ENCODE measurements around the gene GABBR1.

The GABBR1 gene

DNA sequence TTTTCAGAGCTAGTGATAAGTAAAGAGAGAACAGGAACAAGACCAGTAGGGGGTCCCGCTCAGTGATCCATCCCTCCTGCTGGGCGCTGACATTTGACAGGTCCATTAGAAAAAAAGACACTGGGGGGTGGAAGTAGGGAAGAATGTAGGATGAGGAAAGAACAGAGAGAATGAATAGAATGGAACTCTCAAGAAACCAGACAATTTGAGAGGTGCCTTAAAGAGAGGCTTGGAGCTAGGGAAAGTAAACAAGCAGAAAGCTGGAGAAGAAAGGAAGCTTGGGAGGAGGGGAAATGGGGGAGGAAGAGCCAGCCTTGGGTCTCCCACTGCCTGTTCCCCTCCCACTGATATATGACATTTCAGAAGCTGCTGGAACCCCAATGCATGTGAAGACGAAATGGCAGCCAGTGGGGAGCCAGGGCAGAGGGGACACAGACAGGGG, 8.4 kb downstream of the GABBR1 start:
- no peak overlapping the region for H3K4me3 ChIP-seq (IDR thresholded peaks at IDR 0.05; ENCODE audit: insufficient read depth, low read depth, low read length)
- no peak overlapping the region for H3K27ac ChIP-seq
- H3K36me3 ChIP-seq (ENCODE audit: insufficient read depth): no peaks in the 10 kb centered on the region
- TF ChIP-seq, protein P1, sequence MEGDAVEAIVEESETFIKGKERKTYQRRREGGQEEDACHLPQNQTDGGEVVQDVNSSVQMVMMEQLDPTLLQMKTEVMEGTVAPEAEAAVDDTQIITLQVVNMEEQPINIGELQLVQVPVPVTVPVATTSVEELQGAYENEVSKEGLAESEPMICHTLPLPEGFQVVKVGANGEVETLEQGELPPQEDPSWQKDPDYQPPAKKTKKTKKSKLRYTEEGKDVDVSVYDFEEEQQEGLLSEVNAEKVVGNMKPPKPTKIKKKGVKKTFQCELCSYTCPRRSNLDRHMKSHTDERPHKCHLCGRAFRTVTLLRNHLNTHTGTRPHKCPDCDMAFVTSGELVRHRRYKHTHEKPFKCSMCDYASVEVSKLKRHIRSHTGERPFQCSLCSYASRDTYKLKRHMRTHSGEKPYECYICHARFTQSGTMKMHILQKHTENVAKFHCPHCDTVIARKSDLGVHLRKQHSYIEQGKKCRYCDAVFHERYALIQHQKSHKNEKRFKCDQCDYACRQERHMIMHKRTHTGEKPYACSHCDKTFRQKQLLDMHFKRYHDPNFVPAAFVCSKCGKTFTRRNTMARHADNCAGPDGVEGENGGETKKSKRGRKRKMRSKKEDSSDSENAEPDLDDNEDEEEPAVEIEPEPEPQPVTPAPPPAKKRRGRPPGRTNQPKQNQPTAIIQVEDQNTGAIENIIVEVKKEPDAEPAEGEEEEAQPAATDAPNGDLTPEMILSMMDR (conservative IDR thresholded peaks at IDR 0.05; ENCODE audit: low read depth, low read length): no peak
- H3K4me2 ChIP-seq: no peak overlapping the region
- no peaks in the 10 kb centered on the region for H3K27me3 ChIP-seq (ENCODE audit: insufficient read depth, low read depth)
- H3K4me1 ChIP-seq (ENCODE audit: low read depth, poor library complexity, severe bottlenecking): peaks cover 6% of the 10 kb centered on the region
- no peaks in the 10 kb centered on the region for H3K79me2 ChIP-seq (ENCODE audit: insufficient read depth, low read depth)
- no peak overlapping the region for H2AFZ ChIP-seq (ENCODE audit: low read depth)
- H4K20me1 ChIP-seq (ENCODE audit: insufficient read depth): no peaks in the 10 kb centered on the region
- H3K9ac ChIP-seq: no peak overlapping the region

DNA sequence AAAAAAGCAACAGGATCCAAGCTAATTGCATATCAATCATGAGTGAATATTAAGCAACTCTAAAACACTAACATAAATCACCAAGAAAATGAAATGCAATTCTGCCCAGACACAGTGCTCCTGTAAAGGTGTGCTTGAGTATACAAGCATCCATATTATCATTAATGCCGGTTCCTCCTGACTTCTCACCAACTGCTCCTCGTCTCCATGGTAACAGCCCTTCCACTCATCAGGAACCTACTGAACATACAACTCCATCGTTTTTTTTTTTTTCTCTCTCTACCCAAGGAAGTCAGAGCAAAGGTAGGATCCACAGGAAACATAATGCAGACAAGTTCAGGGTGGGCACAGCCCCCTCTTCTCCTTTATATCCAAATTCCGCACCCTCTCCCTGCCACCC, 12.4 kb downstream of the GABBR1 start:
- Histone ChIP-seq H2AFZ (ENCODE audit: low read depth) (no peak overlapping the region), H3K27me3 (ENCODE audit: insufficient read depth, low read depth) (no peaks in the 10 kb centered on the region), H3K79me2 (ENCODE audit: insufficient read depth, low read depth) (no peaks in the 10 kb centered on the region), H3K4me1 (ENCODE audit: low read depth, poor library complexity, severe bottlenecking) (no peaks in the 10 kb centered on the region), H3K36me3 (ENCODE audit: insufficient read depth) (no peaks in the 10 kb centered on the region), H3K9ac (no peak overlapping the region), H3K4me3 (IDR thresholded peaks at IDR 0.05; ENCODE audit: insufficient read depth, low read depth, low read length) (no peak overlapping the region), H3K4me2 (no peak overlapping the region), H3K27ac (no peak overlapping the region), H4K20me1 (ENCODE audit: insufficient read depth) (no peaks in the 10 kb centered on the region)
- TF ChIP-seq, protein P1 (conservative IDR thresholded peaks at IDR 0.05; ENCODE audit: low read depth, low read length): no peak

DNA sequence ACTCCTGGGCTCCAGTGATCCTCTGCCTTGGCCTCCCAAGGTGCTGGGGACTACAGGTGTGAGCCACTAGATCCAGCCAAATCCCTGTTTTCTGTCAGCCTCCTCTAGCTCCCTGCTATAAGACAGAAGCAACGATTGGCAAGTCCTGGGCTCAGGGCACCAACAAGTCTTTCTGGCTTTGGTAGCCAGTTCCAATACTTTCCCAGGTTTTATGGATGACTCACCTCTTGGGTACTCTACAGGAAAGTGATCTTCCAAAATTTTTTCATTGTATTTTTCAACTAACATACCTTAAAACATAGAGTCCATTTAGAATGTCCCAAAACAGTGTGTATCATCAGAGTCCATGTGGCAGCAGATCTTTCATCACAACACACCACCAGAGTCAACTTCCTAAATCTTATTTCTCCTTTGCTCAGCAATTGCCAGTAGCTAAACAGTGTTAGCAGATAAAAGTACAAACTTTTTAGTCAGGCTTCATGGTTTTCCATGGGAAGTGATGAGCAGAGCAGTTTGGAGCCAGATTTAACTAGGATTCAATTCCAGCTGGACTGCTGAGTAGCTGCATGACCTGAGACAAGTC, 13.3 kb downstream of the GABBR1 start:
- H3K27me3 ChIP-seq (ENCODE audit: insufficient read depth, low read depth): no peaks in the 10 kb centered on the region
- H3K36me3 ChIP-seq (ENCODE audit: insufficient read depth): no peaks in the 10 kb centered on the region
- no peaks in the 10 kb centered on the region for H4K20me1 ChIP-seq (ENCODE audit: insufficient read depth)
- H3K4me3 ChIP-seq (IDR thresholded peaks at IDR 0.05; ENCODE audit: insufficient read depth, low read depth, low read length): no peak overlapping the region
- no peak overlapping the region for H3K4me2 ChIP-seq
- H3K4me1 ChIP-seq (ENCODE audit: low read depth, poor library complexity, severe bottlenecking): no peaks in the 10 kb centered on the region
- H3K9ac ChIP-seq: no peak overlapping the region
- H3K27ac ChIP-seq: no peak overlapping the region
- no peak overlapping the region for H2AFZ ChIP-seq (ENCODE audit: low read depth)
- no peaks in the 10 kb centered on the region for H3K79me2 ChIP-seq (ENCODE audit: insufficient read depth, low read depth)
- TF ChIP-seq, protein P1 (conservative IDR thresholded peaks at IDR 0.05; ENCODE audit: low read depth, low read length): no peak

DNA sequence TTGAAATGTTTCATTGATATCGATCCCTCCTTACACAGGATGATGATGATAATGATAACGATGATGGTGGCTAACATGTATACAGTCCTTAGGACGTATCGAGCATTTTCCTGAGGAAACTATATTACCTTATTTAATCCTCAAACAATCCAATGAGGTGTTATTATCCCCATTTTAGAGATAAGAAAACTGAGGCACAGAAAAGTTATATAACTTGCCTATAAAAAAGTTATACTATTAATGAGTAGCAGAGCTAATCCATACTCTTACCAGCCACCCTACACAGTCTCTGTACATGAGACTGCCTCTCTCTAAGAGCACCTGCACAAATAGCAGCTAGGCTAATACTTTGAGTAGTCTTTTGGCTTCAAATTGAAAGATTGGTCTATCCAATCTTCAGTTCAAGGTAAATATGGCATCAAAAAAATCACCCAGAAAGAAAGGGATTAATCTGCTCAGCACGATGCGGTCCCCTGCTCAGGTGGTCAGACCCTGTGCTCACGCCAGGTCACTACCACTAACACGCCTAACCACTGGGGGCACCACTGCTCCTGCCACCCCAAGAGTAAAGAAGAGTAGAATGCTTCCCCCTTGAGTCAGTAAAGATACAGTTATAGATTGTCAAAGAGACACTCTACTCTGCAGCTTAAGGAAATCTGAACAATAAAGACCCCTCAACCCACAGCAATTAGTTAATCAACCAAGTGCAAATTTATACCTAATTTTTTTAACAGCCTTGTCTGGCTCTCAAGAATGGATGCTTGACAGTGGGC, 15.0 kb downstream of the GABBR1 start:
- H3K27me3 ChIP-seq (ENCODE audit: insufficient read depth, low read depth): no peaks in the 10 kb centered on the region
- no peaks in the 10 kb centered on the region for H3K36me3 ChIP-seq (ENCODE audit: insufficient read depth)
- H3K9ac ChIP-seq: no peak overlapping the region
- no peak overlapping the region for H3K4me2 ChIP-seq
- no peaks in the 10 kb centered on the region for H3K79me2 ChIP-seq (ENCODE audit: insufficient read depth, low read depth)
- TF ChIP-seq, protein P1 (conservative IDR thresholded peaks at IDR 0.05; ENCODE audit: low read depth, low read length): peak; percentile 36; the same call in 1 of the 2 replicates
- no peak overlapping the region for H2AFZ ChIP-seq (ENCODE audit: low read depth)
- H3K4me1 ChIP-seq (ENCODE audit: low read depth, poor library complexity, severe bottlenecking): no peaks in the 10 kb centered on the region
- H3K4me3 ChIP-seq (IDR thresholded peaks at IDR 0.05; ENCODE audit: insufficient read depth, low read depth, low read length): no peak overlapping the region
- no peak overlapping the region for H3K27ac ChIP-seq
- no peaks in the 10 kb centered on the region for H4K20me1 ChIP-seq (ENCODE audit: insufficient read depth)

Measured in KMS-11 (cell line).